ENCODE measurements around the gene NCCRP1. TPM values are rescaled to one million over a fixed set of nuclear protein-coding genes. Genes with fewer than 3 reads are reported as not detected.
A peak's percentile ranks its signal among the peaks of the same experiment; 100 is the strongest.

NCCRP1 gene
- total RNA-seq, 1 experiment from 2014 or later, result not detected

DNA sequence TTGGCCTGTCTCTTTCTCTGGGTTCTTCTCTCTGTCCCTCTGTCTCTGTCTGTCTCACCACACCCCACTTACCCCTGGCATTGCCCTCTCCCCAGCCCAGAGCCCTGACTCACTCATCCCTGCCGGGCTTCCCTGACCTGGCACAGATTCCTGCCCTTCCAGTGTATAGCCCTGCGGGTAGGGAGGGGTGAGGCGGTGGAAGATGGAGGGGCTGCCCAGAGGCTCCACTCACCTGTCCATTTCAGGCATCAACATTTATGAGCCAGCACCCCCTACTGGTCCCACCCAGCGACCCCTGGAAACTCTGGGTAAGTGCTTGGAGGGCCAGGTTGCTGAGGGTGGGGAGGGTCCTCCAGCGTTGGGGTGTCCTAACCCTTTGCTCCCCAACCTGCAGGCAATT lies 1.0 kb downstream of the NCCRP1 start:
- H3K36me3 Mint-ChIP-seq (ENCODE audit: insufficient read depth, unreplicated experiment), result peaks cover 5% of the 10 kb centered on the region
- no peak overlapping the region for H3K27ac Mint-ChIP-seq (ENCODE audit: low read depth, unreplicated experiment)
- POLR2A ChIA-PET, result interaction anchor here (0.6 kb wide), 1 partner anchor 40 kb away, joined by 3 read pairs; no protein-coding TSS in a partner anchor
- no peak overlapping the region for H3K4me3 Mint-ChIP-seq (ENCODE audit: unreplicated experiment)
- intact Hi-C loops (cut with micrococcal nuclease), result loop anchor here (10.0 kb wide), 1 partner anchor 127 kb away; the partner anchor contains the start of gene LRFN1
- TF ChIP-seq, protein P1, sequence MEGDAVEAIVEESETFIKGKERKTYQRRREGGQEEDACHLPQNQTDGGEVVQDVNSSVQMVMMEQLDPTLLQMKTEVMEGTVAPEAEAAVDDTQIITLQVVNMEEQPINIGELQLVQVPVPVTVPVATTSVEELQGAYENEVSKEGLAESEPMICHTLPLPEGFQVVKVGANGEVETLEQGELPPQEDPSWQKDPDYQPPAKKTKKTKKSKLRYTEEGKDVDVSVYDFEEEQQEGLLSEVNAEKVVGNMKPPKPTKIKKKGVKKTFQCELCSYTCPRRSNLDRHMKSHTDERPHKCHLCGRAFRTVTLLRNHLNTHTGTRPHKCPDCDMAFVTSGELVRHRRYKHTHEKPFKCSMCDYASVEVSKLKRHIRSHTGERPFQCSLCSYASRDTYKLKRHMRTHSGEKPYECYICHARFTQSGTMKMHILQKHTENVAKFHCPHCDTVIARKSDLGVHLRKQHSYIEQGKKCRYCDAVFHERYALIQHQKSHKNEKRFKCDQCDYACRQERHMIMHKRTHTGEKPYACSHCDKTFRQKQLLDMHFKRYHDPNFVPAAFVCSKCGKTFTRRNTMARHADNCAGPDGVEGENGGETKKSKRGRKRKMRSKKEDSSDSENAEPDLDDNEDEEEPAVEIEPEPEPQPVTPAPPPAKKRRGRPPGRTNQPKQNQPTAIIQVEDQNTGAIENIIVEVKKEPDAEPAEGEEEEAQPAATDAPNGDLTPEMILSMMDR (IDR thresholded peaks at IDR 0.05; ENCODE audit: unreplicated experiment), result no peak
- peaks cover 50% of the 10 kb centered on the region for H3K27me3 Mint-ChIP-seq (ENCODE audit: insufficient read depth, unreplicated experiment)
- peaks cover 24% of the 10 kb centered on the region for H3K4me1 Mint-ChIP-seq (ENCODE audit: insufficient read depth, unreplicated experiment)
- no peaks in the 10 kb centered on the region for H3K9me3 Mint-ChIP-seq (ENCODE audit: unreplicated experiment)
- peak; percentile 30 for DNase-seq (ENCODE audit: unreplicated experiment)
- BruUV-seq (replicated peaks), result no TSS peak
- CTCF ChIA-PET, result no interaction called here

DNA sequence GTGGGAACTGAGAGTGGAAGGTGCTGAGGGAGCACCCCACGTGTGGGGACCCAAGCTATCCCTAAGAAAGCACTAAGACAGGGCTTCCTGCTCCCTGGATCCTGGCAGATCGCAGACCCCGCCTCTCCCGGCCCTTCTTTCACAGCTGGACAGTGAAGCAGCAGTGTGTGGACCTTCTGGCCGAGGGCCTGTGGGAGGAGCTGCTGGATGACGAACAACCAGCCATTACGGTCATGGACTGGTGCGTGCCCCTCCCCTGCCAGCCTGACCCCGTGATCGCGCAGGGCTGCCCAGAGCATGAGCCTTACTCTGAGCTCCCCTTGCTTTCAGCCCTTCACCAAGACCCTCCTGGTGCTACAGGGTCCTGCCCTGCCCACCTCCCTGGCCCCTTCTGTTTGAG lies 2.3 kb downstream of the NCCRP1 start:
- TF ChIP-seq, protein P1 (IDR thresholded peaks at IDR 0.05; ENCODE audit: unreplicated experiment), result no peak
- Mint-ChIP-seq H3K4me1 (ENCODE audit: insufficient read depth, unreplicated experiment) (peaks cover 17% of the 10 kb centered on the region), H3K27ac (ENCODE audit: low read depth, unreplicated experiment) (no peak overlapping the region), H3K4me3 (ENCODE audit: unreplicated experiment) (no peak overlapping the region), H3K27me3 (ENCODE audit: insufficient read depth, unreplicated experiment) (peaks cover 62% of the 10 kb centered on the region), H3K36me3 (ENCODE audit: insufficient read depth, unreplicated experiment) (peaks cover 1% of the 10 kb centered on the region), H3K9me3 (ENCODE audit: unreplicated experiment) (no peaks in the 10 kb centered on the region)
- CTCF ChIA-PET, result no interaction called here
- intact Hi-C loops (cut with micrococcal nuclease), result loop anchor here (10.0 kb wide), 1 partner anchor 126 kb away; the partner anchor contains the start of gene LRFN1
- POLR2A ChIA-PET, result no interaction called here
- no TSS peak for BruUV-seq (replicated peaks)
- DNase-seq (ENCODE audit: unreplicated experiment), result no peak

DNA sequence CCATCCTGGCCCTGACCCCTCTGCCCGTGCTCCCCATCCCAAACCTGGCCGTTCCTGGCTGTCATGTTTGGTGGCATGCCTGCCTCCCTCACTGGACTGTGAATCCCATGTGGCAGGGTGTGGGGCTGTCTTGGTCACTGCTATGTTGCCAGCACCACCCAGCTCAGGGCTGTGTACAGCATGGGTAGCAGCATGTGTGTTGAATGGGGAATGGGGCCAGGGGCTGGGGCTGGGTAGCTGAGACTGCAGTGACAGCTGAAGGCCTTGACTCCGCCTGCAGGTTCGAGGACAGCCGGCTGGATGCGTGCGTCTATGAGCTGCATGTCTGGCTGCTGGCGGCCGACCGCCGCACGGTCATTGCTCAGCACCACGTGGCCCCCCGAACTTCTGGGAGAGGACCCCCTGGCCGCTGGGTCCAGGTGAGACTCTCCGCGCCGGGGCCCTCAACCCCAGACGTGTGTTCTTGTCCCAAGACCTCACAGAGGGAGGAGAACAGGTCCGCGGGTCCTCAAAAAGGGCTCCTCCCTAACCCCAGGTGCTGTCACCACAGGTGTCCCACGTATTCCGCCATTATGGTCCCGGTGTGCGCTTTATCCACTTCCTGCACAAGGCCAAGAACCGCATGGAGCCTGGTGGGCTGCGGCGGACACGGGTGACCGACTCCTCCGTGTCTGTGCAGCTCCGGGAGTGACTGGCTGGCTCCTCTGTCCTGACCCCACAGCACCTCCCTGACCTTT lies 3.5 kb downstream of the NCCRP1 start:
- Mint-ChIP-seq H3K27ac (ENCODE audit: low read depth, unreplicated experiment) (no peak overlapping the region), H3K27me3 (ENCODE audit: insufficient read depth, unreplicated experiment) (peaks cover 66% of the 10 kb centered on the region), H3K36me3 (ENCODE audit: insufficient read depth, unreplicated experiment) (no peaks in the 10 kb centered on the region), H3K4me1 (ENCODE audit: insufficient read depth, unreplicated experiment) (peaks cover 15% of the 10 kb centered on the region), H3K4me3 (ENCODE audit: unreplicated experiment) (no peak overlapping the region), H3K9me3 (ENCODE audit: unreplicated experiment) (no peaks in the 10 kb centered on the region)
- ChIA-PET POLR2A (no interaction called here), CTCF (interaction anchor here (0.6 kb wide), 1 partner anchor 174 kb away, joined by 3 read pairs; no protein-coding TSS in a partner anchor)
- no TSS peak for BruUV-seq (replicated peaks)
- intact Hi-C loops (cut with micrococcal nuclease), result no loop called here
- TF ChIP-seq, protein P1 (IDR thresholded peaks at IDR 0.05; ENCODE audit: unreplicated experiment), result no peak
- no peak for DNase-seq (ENCODE audit: unreplicated experiment)

DNA sequence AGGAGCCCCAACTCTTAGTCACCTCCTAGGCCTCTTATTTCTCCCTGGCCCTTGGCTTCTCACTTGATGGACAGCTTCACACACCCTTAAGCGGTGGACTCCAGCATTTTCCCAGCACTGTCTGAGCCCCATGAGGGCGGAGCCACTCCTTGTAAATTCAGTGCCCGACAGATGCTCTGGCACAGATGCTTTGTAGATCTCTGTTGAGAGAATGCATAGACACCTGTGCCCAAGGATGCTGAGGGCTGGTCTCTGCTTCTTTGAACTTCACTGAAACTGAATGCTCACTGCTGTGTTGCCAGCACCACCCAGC lies 4.0 kb downstream of the NCCRP1 start:
- no peak overlapping the region for H3K27ac Mint-ChIP-seq (ENCODE audit: low read depth, unreplicated experiment)
- no peaks in the 10 kb centered on the region for H3K9me3 Mint-ChIP-seq (ENCODE audit: unreplicated experiment)
- peaks cover 62% of the 10 kb centered on the region for H3K27me3 Mint-ChIP-seq (ENCODE audit: insufficient read depth, unreplicated experiment)
- no TSS peak for BruUV-seq (replicated peaks)
- no peak overlapping the region for H3K4me3 Mint-ChIP-seq (ENCODE audit: unreplicated experiment)
- H3K36me3 Mint-ChIP-seq (ENCODE audit: insufficient read depth, unreplicated experiment), result no peaks in the 10 kb centered on the region
- DNase-seq (ENCODE audit: unreplicated experiment), result no peak
- H3K4me1 Mint-ChIP-seq (ENCODE audit: insufficient read depth, unreplicated experiment), result peaks cover 15% of the 10 kb centered on the region
- POLR2A ChIA-PET, result no interaction called here
- intact Hi-C loops (cut with micrococcal nuclease), result no loop called here
- CTCF ChIA-PET, result interaction anchor here (0.6 kb wide), 1 partner anchor 173 kb away, joined by 3 read pairs; no protein-coding TSS in a partner anchor
- TF ChIP-seq, protein P1 (IDR thresholded peaks at IDR 0.05; ENCODE audit: unreplicated experiment), result no peak
